ENCODE data around the gene CELSR2.
"Not testable (repeated sequence)": the region's sequence is repeated elsewhere in the genome, so short reads cannot be mapped to it uniquely, and the experiment has no call there.

Gene CELSR2

GRCh38 chr1:109301874-109302273 is 52.5 kb downstream of the CELSR2 start:
- TF ChIP-seq JUND (IDR thresholded peaks at IDR 0.05; ENCODE audit: low read depth), result no peak
- in situ Hi-C loops (cut with HindIII; ENCODE audit: low pct_unique_long_range_greater_than_20kb, low sequenced_read_pairs), result no loop called here
- no peak for DNase-seq (ENCODE audit: low read depth in 1 of 2, low spot score in 1 of 2)

GRCh38 chr1:109304226-109304920 is 55.0 kb downstream of the CELSR2 start:
- in situ Hi-C loops (cut with HindIII; ENCODE audit: low pct_unique_long_range_greater_than_20kb, low sequenced_read_pairs), result no loop called here
- no peak for TF ChIP-seq JUND (IDR thresholded peaks at IDR 0.05; ENCODE audit: low read depth)
- no peak for DNase-seq (ENCODE audit: low read depth in 1 of 2, low spot score in 1 of 2)

DNA sequence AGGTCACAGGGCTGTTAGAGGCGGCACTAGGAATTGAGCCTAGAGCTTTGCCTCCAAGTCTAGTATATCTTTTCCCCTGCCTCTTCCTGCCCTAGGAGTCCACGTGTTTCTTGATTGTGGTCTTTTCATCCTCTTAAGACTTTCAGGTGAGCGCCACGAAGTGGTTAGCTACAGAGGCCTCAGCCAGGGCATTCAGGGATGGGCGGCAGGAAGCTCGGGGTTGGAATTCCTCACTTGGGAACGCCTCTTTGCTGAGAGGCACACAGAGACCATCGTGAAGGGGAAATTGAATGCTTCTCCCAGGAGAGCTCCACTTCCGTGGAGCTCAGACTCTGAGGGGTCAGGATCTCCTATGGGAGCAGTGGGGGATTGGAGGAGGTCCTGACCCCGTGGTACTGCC is 56.7 kb downstream of the CELSR2 start:
- DNase-seq (ENCODE audit: low read depth in 1 of 2, low spot score in 1 of 2); in situ Hi-C loops (cut with HindIII; ENCODE audit: low pct_unique_long_range_greater_than_20kb, low sequenced_read_pairs): not testable (repeated sequence)

DNA sequence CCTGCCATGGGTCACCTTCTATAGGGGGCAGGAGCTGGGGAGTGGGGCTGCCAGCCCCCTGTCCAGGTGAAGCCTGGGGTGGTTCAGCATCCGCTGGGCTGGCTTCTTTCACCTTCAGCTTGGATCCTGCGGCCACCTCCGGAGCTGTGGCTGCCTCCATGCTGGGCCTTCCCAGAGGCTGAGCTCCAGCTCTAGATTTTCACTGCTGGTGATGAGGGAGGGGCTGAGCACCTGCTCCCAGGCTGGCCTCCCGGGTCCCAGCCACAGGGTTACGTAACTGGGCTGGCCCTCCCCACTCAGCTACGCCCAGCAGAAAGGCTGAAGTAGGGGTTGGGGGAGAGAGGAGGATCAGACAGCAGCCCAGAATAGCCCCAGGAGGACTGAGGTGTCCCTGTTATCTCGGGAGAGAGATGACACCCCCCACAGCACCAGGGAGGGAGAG is 57.5 kb downstream of the CELSR2 start, which contains the start of gene MYBPHL:
Gene MYBPHL (minus strand): TSS at position 180 of the 442 bp plus-strand sequence. CDS start 20 bp downstream, at position 160.
- no peak for TF ChIP-seq JUND (IDR thresholded peaks at IDR 0.05; ENCODE audit: low read depth)
- in situ Hi-C loops (cut with HindIII; ENCODE audit: low pct_unique_long_range_greater_than_20kb, low sequenced_read_pairs), result no loop called here
- DNase-seq (ENCODE audit: low read depth in 1 of 2, low spot score in 1 of 2), result no peak

DNA sequence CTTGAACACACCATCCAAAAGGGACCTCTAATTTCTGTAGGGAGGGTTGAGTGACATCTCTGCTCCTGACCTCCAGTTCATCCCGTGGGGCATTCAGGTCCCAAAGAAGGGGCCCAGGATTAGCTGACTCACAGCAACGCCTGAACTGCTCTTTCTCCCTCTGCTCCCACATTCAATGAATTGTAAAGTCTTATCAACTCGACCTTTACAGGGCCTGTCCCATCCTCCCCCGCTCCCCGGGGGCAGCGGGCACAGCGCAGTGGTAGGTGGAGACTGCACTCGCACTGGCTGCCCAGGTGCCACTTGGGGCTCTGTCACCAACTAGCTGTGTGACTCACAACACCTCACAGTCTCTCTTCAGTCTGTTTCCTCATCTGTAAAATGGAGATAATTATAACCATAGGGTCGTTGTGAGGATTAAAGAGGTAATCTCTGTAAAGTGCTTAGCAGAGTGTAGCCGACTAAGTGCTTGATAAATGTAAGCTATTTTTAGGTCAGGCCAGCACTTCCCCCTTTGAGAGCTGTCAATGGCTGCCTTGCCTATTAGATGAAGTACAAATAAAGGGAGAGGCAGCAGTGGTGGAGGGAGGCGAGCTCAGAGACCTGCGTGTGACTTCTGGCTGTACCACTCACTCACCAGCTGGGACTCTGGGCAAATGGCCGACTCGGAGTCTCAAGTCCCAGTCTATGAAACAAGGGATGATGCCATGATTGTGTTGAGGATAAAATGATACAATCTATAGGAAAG is 58.1 kb downstream of the CELSR2 start:
- in situ Hi-C loops (cut with HindIII; ENCODE audit: low pct_unique_long_range_greater_than_20kb, low sequenced_read_pairs), result no loop called here
- TF ChIP-seq JUND (IDR thresholded peaks at IDR 0.05; ENCODE audit: low read depth), result no peak
- no peak for DNase-seq (ENCODE audit: low read depth in 1 of 2, low spot score in 1 of 2)

- in situ Hi-C loops (cut with HindIII; ENCODE audit: low pct_unique_long_range_greater_than_20kb, low sequenced_read_pairs), result no loop called here
- TF ChIP-seq JUND (IDR thresholded peaks at IDR 0.05; ENCODE audit: low read depth), result no peak
- no peak for DNase-seq (ENCODE audit: low read depth in 1 of 2, low spot score in 1 of 2)
These were observed 60.0 kb downstream of the CELSR2 start for GRCh38 chr1:109309347-109309746.

DNA sequence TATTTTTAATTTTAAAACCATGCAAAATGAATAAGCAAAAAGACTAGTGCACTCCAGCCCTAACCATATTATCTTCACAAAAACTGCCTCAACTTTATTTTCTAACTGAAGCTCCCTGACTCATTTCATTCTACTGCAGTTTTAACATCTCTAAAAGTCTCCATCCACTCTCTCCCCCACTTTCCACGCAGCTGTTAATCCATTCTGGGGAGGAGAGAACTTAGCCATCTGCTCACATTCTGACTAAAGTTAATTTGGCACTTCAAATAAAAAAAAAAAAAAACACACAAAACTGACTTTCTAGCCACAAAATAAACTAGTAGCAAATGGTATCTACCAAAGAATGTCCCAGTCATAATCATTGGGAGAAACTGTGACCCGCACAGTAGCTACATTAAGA is 62.9 kb downstream of the CELSR2 start:
- no peak for TF ChIP-seq JUND (IDR thresholded peaks at IDR 0.05; ENCODE audit: low read depth)
- in situ Hi-C loops (cut with HindIII; ENCODE audit: low pct_unique_long_range_greater_than_20kb, low sequenced_read_pairs), result no loop called here
- no peak for DNase-seq (ENCODE audit: low read depth in 1 of 2, low spot score in 1 of 2)

GRCh38 chr1:109312978-109313775 is 63.8 kb downstream of the CELSR2 start:
- TF ChIP-seq JUND (IDR thresholded peaks at IDR 0.05; ENCODE audit: low read depth), result no peak
- in situ Hi-C loops (cut with HindIII; ENCODE audit: low pct_unique_long_range_greater_than_20kb, low sequenced_read_pairs), result no loop called here
- no peak for DNase-seq (ENCODE audit: low read depth in 1 of 2, low spot score in 1 of 2)

GRCh38 chr1:109314795-109315194 is 65.5 kb downstream of the CELSR2 start:
- DNase-seq (ENCODE audit: low read depth in 1 of 2, low spot score in 1 of 2), result no peak
- in situ Hi-C loops (cut with HindIII; ENCODE audit: low pct_unique_long_range_greater_than_20kb, low sequenced_read_pairs), result no loop called here
- TF ChIP-seq JUND (IDR thresholded peaks at IDR 0.05; ENCODE audit: low read depth), result no peak

GRCh38 chr1:109315288-109315687 is 65.9 kb downstream of the CELSR2 start:
- in situ Hi-C loops (cut with HindIII; ENCODE audit: low pct_unique_long_range_greater_than_20kb, low sequenced_read_pairs), result no loop called here
- no peak for DNase-seq (ENCODE audit: low read depth in 1 of 2, low spot score in 1 of 2)
- TF ChIP-seq JUND (IDR thresholded peaks at IDR 0.05; ENCODE audit: low read depth), result no peak

DNA sequence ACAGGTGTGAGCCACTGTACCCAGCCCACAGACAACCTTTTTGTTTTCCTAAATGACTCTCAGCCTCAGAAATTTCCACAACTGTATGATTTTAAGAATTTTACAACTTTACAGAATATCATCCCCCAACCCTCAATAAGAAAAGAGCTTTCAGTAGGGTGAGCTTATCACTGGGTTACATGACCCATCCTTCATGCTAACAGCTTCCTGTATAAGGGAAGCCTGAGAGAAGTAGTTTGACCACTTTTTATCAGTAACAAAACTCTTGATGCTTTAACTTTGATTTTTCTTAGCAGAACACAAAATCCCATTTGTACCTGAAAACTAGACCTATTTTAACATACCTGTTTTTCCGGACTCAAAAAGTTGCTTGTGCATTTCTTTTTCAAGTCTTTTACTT is 67.2 kb downstream of the CELSR2 start:
- in situ Hi-C loops (cut with HindIII; ENCODE audit: low pct_unique_long_range_greater_than_20kb, low sequenced_read_pairs), result no loop called here
- TF ChIP-seq JUND (IDR thresholded peaks at IDR 0.05; ENCODE audit: low read depth), result no peak
- DNase-seq (ENCODE audit: low read depth in 1 of 2, low spot score in 1 of 2), result no peak

DNA sequence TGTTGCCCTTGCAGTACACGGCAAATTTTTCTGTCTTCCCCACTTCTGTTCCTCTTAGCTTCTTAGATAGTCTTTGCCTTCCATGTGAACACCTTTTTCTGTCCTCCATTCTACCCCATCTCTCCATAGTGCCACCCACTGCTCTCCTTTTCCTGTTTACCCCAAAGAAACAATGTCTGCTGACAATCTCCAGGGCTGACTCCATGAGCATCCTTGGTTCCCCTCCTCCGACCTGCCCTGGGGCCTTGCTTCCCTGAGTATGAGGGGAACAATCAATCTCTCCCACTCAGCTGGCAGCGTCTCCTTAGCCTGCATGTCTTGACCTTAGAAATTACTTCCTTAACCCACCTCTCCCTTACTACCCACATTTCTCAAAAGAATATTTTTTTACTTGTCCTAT is 69.8 kb downstream of the CELSR2 start:
- no peak for DNase-seq (ENCODE audit: low read depth in 1 of 2, low spot score in 1 of 2)
- in situ Hi-C loops (cut with HindIII; ENCODE audit: low pct_unique_long_range_greater_than_20kb, low sequenced_read_pairs), result no loop called here
- TF ChIP-seq JUND (IDR thresholded peaks at IDR 0.05; ENCODE audit: low read depth), result no peak

- DNase-seq (ENCODE audit: low read depth in 1 of 2, low spot score in 1 of 2), result no peak
- TF ChIP-seq JUND (IDR thresholded peaks at IDR 0.05; ENCODE audit: low read depth), result no peak
- in situ Hi-C loops (cut with HindIII; ENCODE audit: low pct_unique_long_range_greater_than_20kb, low sequenced_read_pairs), result no loop called here
These were observed 73.6 kb downstream of the CELSR2 start for GRCh38 chr1:109322974-109323373.

Data from T47D (cell line).